ENCODE measurements around the gene CLCN7.

- no peak for TF ChIP-seq POLR2A (IDR thresholded peaks at IDR 0.05)
- TF ChIP-seq, protein P1, sequence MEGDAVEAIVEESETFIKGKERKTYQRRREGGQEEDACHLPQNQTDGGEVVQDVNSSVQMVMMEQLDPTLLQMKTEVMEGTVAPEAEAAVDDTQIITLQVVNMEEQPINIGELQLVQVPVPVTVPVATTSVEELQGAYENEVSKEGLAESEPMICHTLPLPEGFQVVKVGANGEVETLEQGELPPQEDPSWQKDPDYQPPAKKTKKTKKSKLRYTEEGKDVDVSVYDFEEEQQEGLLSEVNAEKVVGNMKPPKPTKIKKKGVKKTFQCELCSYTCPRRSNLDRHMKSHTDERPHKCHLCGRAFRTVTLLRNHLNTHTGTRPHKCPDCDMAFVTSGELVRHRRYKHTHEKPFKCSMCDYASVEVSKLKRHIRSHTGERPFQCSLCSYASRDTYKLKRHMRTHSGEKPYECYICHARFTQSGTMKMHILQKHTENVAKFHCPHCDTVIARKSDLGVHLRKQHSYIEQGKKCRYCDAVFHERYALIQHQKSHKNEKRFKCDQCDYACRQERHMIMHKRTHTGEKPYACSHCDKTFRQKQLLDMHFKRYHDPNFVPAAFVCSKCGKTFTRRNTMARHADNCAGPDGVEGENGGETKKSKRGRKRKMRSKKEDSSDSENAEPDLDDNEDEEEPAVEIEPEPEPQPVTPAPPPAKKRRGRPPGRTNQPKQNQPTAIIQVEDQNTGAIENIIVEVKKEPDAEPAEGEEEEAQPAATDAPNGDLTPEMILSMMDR (IDR thresholded peaks at IDR 0.05), result no peak
Measured at GRCh38 chr16:1403036-1403435, 71.8 kb downstream of the CLCN7 start.

All from prostate gland (tissue), 2 donors.